Activated CD4-positive, alpha-beta T cell treated with anti-CD3 and anti-CD28 coated beads, Interleukin-2, amount 10 ng/mL, durations not matched to agents 24 days and 14 days (primary cell): ENCODE results near the gene APLP1. TPM values are rescaled to one million over a fixed set of nuclear protein-coding genes. Genes with fewer than 3 reads are reported as not detected.
A peak's percentile ranks its signal among the peaks of the same experiment; 100 is the strongest.

ENCODE experiments used
- DNase-seq: peaks from one replicate; pipeline ENCODE4 v3.0.0; 2022
- H3K27ac Mint-ChIP-seq: one replicate; pipeline ENCODE4 v1.8.0; 2022; ENCODE audit warnings: mild to moderate bottlenecking, mixed read lengths
- H3K27me3 Mint-ChIP-seq: one replicate; pipeline ENCODE4 v1.8.0; 2022; ENCODE audit warnings: mixed read lengths
- H3K36me3 Mint-ChIP-seq: one replicate; pipeline ENCODE4 v1.8.0; 2022; ENCODE audit warnings: low read depth, mild to moderate bottlenecking, mixed read lengths
- H3K4me1 Mint-ChIP-seq: one replicate; pipeline ENCODE4 v1.8.0; 2021; ENCODE audit warnings: mixed read lengths
- H3K4me3 Mint-ChIP-seq: one replicate; pipeline ENCODE4 v1.8.0; 2022; ENCODE audit warnings: mild to moderate bottlenecking, moderate library complexity, mixed read lengths
- H3K9me3 Mint-ChIP-seq: one replicate; pipeline ENCODE4 v1.8.0; 2021; ENCODE audit warnings: mixed read lengths
- intact Hi-C: fragments of 100-400 bp; cut with micrococcal nuclease; formaldehyde crosslinking; loops from one replicate; pipeline ENCODE4 v1.15.1; 2023
- total RNA-seq: library from RNA; stranded (reverse); gene quantifications from 2 replicates; pipeline ENCODE4 v1.2.3, GENCODE V29; 2022

The APLP1 gene
- total RNA-seq, 1 donor from 2014 or later, result 2.4 TPM

DNA sequence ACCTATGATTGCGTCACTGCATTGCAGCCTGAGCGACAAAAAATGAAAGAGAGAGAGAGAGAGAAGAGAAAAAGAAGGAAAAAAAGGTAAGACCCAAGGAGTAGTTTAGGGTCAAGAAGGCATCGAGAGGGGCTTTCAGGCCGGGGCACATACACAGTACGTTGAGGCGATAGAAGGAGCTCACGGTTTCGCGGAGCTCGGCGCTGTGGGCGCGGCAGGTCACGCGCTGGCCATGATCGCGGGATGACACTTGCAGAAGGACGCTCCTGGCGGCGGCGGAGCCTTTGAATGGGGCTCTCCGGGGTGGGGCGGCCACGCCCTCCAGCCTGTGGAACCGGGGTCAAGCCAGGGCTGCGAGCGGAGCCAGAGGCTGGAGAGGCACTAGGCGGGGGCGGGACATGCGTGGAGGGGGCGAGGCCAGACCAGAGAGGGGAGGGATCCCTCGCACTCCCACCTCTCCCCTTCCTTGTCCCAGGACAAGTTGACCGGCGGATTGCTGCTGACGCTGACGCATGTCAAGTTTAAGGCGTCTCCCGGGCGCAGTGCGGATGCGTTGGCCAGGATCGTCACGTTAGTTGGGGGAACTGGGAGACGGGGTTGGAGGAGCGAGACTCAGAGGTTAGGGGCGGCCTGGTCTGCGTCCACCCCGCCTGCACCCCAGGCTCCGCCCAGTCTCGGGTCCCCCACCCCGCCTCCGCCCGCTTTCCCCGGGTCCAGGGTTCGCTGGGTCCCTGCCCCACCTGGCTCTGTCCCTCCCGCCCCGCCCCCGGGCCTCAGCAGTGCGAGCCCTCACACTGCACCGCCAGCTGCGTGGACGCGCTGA lies 22.9 kb upstream of the APLP1 start:
- no peak overlapping the region for H3K27ac Mint-ChIP-seq
- H3K27me3 Mint-ChIP-seq, result peaks cover 54% of the 10 kb centered on the region
- DNase-seq, result peak; percentile 62
- H3K9me3 Mint-ChIP-seq, result no peaks in the 10 kb centered on the region
- H3K4me3 Mint-ChIP-seq, result peak overlapping the region; percentile 66
- H3K36me3 Mint-ChIP-seq, result no peaks in the 10 kb centered on the region
- H3K4me1 Mint-ChIP-seq, result peaks cover 12% of the 10 kb centered on the region
- intact Hi-C loops, result no loop called here

DNA sequence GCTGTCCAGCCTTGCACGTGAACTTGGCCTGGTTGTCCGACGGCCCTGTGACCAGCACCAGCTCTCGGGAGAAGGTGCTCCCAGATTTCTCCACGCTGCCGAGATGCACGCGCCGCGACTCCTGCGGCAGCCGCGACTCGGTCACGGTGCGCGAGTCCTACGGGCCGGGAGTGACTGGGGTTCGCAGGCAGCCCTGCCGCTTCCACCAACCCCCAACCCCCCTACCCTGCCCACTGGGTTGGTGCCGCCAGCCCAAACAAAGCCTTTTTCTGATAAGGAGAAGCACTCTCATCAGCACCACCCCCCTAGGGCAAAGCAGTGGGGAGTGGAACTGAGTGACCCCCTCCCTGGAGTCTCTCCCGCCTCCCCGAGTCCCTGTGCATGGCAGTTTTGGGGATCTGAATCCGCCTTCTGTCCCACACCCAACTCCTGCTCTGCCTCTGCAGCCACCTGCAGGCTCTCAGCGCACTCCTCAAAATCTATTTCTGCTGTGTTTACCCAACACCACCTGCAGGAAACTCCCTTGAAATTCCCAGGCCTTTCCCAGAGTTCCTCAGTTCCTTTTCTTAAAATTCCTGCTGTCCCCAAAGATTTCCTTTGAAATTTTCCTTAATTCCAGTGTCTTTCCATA lies 22.2 kb upstream of the APLP1 start:
- H3K4me3 Mint-ChIP-seq, result no peak overlapping the region
- no peaks in the 10 kb centered on the region for H3K9me3 Mint-ChIP-seq

GRCh38 chr19:35847911-35848310 lies 20.5 kb upstream of the APLP1 start:
- Mint-ChIP-seq H3K4me1 (peaks cover 12% of the 10 kb centered on the region), H3K9me3 (no peaks in the 10 kb centered on the region), H3K27me3 (peaks cover 66% of the 10 kb centered on the region), H3K4me3 (no peak overlapping the region), H3K36me3 (no peaks in the 10 kb centered on the region), H3K27ac (no peak overlapping the region)
- DNase-seq, result no peak
- intact Hi-C loops, result no loop called here

More for the DNA sequence above, 22.2 kb upstream of the APLP1 start:
- peak; percentile 58 for DNase-seq
- Mint-ChIP-seq H3K27me3 (peaks cover 61% of the 10 kb centered on the region), H3K27ac (no peak overlapping the region), H3K36me3 (no peaks in the 10 kb centered on the region), H3K4me1 (peaks cover 12% of the 10 kb centered on the region)
- intact Hi-C loops, result no loop called here

DNA sequence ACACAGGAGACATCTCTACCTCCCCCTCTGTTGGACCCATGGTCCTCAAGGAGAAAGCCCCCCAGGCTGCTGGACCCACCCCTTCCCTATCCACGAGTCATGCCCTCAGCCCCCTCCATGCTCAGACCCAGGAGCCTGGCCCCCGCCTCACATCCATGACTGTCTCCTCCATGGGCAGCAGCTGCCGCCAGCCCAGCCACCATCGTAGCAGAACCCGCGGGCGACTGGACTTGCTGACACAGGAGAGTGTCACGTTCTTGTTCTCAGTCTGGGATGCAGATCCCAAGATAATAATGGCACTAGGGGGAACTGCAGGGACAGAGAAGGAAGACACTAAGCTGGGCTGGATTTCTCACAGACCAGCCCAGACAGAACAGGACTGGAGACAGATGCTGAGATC lies 19.9 kb upstream of the APLP1 start:
- no peak overlapping the region for H3K27ac Mint-ChIP-seq
- no peak for DNase-seq
- peaks cover 14% of the 10 kb centered on the region for H3K4me1 Mint-ChIP-seq
- H3K36me3 Mint-ChIP-seq, result no peaks in the 10 kb centered on the region
- intact Hi-C loops, result no loop called here
- no peaks in the 10 kb centered on the region for H3K9me3 Mint-ChIP-seq
- H3K27me3 Mint-ChIP-seq, result peaks cover 64% of the 10 kb centered on the region
- H3K4me3 Mint-ChIP-seq, result no peak overlapping the region

GRCh38 chr19:35848919-35849505 lies 19.4 kb upstream of the APLP1 start:
- Mint-ChIP-seq H3K4me1 (peaks cover 14% of the 10 kb centered on the region), H3K27me3 (peaks cover 59% of the 10 kb centered on the region)
- no peak for DNase-seq

DNA sequence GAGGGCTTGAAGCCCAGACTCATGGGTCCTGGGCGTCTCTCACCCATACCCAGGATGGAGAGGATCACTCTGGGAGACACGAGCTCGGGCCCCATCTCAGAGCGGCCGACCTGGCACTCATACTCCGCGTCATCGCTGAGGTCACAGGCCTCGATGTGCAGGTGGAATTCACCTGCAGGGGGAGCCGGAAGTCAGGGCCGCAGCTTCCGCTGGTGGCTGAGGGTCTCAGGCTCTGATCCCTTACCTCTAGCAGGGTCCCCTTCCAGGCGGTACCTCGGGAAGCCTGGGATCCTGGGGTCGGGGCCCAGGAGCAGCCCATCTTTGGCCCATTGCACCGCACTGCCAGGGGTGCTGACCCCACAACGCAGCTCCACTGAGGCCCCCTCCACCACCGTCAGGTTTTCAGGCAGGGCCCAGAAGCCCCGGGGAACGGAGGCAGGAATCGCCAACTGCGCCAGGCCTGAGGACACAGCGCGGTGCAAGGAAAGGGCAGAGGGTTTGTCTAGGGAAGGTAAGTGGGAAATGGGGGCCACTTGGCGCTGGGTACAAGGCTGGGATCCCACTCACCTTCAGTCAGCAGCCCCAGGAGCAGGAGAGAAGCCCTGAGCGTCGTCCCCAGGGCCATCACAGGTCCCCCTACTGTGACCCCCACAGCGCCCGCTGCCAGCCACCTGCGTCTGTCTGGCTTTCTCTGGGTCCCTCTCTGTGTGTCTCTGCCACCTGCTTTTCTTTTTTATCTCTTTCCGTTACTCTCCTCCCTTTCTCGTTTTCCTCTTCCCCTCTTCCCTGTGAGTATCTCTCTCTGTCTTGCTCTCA lies 17.0 kb upstream of the APLP1 start:
- Mint-ChIP-seq H3K9me3 (no peaks in the 10 kb centered on the region), H3K4me3 (no peak overlapping the region), H3K36me3 (no peaks in the 10 kb centered on the region), H3K27ac (no peak overlapping the region), H3K4me1 (peaks cover 6% of the 10 kb centered on the region), H3K27me3 (peaks cover 54% of the 10 kb centered on the region)
- no peak for DNase-seq
- intact Hi-C loops, result no loop called here

More at GRCh38 chr19:35848919-35849505, 19.4 kb upstream of the APLP1 start:
- no peaks in the 10 kb centered on the region for H3K36me3 Mint-ChIP-seq
- H3K9me3 Mint-ChIP-seq, result no peaks in the 10 kb centered on the region
- no peak overlapping the region for H3K27ac Mint-ChIP-seq
- H3K4me3 Mint-ChIP-seq, result no peak overlapping the region
- intact Hi-C loops, result no loop called here

DNA sequence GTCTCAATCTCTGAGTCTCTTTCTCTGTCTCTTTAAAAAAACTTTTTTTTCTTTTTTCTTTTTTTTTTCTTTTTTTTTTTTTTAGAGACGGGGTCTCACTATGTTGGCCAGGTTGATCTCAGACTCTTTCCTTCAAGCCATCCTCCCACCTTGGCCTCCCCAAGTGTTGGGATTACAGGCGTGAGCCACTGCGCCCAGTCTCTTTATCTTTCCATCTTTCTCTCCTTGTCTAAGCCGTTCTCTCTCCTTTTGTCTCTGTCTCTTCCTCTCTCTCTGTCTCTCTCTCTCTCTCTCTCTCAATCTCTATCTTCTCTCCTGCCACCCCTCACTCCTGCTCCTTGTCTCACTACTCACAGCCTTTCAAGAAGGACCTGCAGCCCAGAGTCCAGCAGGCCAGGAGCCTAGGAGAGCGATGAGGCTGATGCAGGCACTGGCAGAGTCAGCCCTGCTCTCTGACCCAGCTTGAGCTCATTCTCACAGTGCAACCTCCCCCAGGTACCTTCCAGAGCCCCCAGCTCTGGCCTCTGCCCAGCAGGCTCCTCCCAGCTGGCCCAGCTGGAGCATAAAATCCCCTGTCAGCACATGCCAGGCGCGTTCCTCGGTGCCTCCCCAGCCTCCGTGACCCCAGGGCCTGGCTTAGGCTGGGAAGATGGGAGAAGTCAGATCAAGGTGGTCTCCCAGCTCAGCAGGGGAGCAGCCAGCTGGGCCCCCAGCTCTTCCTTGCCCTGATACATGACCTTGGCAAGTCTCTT lies 16.2 kb upstream of the APLP1 start, which contains the start of gene NPHS1:
Gene NPHS1, minus strand, starts transcription at position 476 of the 752 bp plus-strand sequence. CDS start 667 bp downstream, outside the sequence.
- H3K27ac Mint-ChIP-seq, result no peak within 1 kb of the TSS
- intact Hi-C loops, result no loop called here
- H3K4me3 Mint-ChIP-seq, result no peak within 1 kb of the TSS
- H3K36me3 Mint-ChIP-seq, result no peaks in the 10 kb centered on the region
- DNase-seq, result no peak
- no peaks in the 10 kb centered on the region for H3K9me3 Mint-ChIP-seq
- H3K4me1 Mint-ChIP-seq, result peaks cover 5% of the 10 kb centered on the region
- H3K27me3 Mint-ChIP-seq, result peaks cover 52% of the 10 kb centered on the region

- Mint-ChIP-seq H3K4me1 (peaks cover 5% of the 10 kb centered on the region), H3K27me3 (peaks cover 52% of the 10 kb centered on the region), H3K9me3 (no peaks in the 10 kb centered on the region), H3K4me3 (no peak overlapping the region), H3K27ac (no peak overlapping the region), H3K36me3 (no peaks in the 10 kb centered on the region)
- no peak for DNase-seq
- intact Hi-C loops, result no loop called here
These were observed 15.2 kb upstream of the APLP1 start for GRCh38 chr19:35853038-35853756.

DNA sequence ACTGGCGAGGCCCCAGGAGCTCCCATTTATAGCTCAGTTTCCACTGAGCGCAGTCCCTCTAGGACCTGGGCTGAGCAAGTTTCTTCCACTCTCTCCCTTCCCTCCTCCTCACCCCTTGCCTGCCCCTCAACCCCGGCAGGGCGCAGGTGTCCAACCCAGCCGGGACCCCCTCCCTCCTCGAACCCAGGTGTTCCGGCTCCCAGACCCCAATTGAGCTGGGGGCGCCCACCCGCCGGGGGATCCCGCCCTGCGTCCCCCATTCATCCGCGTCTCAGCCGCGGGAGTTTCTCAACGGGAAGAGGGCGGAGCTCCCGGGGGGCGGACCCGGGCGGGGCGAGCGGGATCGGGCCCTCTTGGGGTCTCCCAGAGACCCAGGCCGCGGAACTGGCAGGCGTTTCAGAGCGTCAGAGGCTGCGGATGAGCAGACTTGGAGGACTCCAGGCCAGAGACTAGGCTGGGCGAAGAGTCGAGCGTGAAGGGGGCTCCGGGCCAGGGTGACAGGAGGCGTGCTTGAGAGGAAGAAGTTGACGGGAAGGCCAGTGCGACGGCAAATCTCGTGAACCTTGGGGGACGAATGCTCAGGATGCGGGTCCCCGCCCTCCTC lies 11.7 kb upstream of the APLP1 start, which contains the start of gene KIRREL2:
Gene KIRREL2, plus strand, starts transcription at position 366 of the 604 bp plus-strand sequence. Its CDS starts 209 bp downstream, at position 575.
- intact Hi-C loops, result no loop called here
- Mint-ChIP-seq H3K27me3 (peaks cover 64% of the 10 kb centered on the region), H3K4me3 (peak within 1 kb of the TSS; percentile 87), H3K36me3 (no peaks in the 10 kb centered on the region), H3K9me3 (no peaks in the 10 kb centered on the region), H3K4me1 (peaks cover 8% of the 10 kb centered on the region), H3K27ac (no peak within 1 kb of the TSS)
- peak; percentile 90 for DNase-seq

DNA sequence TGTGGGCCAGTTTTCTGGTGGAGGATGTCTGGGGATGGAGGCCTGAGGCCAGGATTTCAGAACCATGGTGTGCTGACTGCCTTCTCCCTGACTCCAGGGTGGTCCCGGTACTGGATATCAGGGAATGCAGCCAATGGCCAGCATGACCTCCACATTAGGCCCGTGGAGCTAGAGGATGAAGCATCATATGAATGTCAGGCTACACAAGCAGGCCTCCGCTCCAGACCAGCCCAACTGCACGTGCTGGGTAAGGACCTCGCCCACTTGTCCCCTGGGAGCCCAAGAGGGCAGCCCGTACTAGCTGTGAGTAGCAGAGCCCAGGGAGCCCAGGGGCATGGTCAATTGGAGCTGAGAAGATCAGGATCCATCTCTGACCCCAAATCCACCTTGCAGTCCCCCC lies 10.1 kb upstream of the APLP1 start:
- no peak overlapping the region for H3K27ac Mint-ChIP-seq
- DNase-seq, result no peak
- H3K36me3 Mint-ChIP-seq, result no peaks in the 10 kb centered on the region
- intact Hi-C loops, result no loop called here
- no peaks in the 10 kb centered on the region for H3K9me3 Mint-ChIP-seq
- H3K4me1 Mint-ChIP-seq, result peaks cover 6% of the 10 kb centered on the region
- H3K27me3 Mint-ChIP-seq, result peaks cover 60% of the 10 kb centered on the region
- H3K4me3 Mint-ChIP-seq, result peak overlapping the region; percentile 1

- no peak overlapping the region for H3K27ac Mint-ChIP-seq
- peaks cover 6% of the 10 kb centered on the region for H3K4me1 Mint-ChIP-seq
- no peaks in the 10 kb centered on the region for H3K36me3 Mint-ChIP-seq
- no peaks in the 10 kb centered on the region for H3K9me3 Mint-ChIP-seq
- no peak for DNase-seq
- H3K4me3 Mint-ChIP-seq, result no peak overlapping the region
- H3K27me3 Mint-ChIP-seq, result peaks cover 57% of the 10 kb centered on the region
- intact Hi-C loops, result no loop called here
These were observed 9.0 kb upstream of the APLP1 start for GRCh38 chr19:35859414-35859813.

DNA sequence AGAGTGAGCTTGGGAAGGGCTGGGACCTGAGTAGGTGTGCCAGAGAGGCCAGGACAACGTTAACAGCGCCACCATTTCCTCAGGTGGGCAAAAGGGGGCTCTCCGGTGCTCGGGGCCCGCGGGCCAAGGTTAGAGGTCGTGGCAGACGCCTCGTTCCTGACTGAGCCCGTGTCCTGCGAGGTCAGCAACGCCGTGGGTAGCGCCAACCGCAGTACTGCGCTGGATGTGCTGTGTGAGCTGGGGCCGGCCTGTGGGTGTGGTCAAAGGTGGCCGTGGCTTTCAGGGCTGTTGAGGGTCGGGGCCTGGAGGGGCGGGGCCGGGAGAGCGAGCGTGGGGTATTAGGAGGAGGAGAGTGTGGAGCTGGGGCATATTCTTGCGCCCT lies 7.9 kb upstream of the APLP1 start:
- Mint-ChIP-seq H3K27me3 (peaks cover 47% of the 10 kb centered on the region), H3K36me3 (no peaks in the 10 kb centered on the region), H3K4me3 (no peak overlapping the region), H3K4me1 (peaks cover 6% of the 10 kb centered on the region), H3K9me3 (no peaks in the 10 kb centered on the region), H3K27ac (no peak overlapping the region)
- intact Hi-C loops, result no loop called here
- no peak for DNase-seq
